ENCODE data around the gene MED26. TPM values are rescaled to one million over a fixed set of nuclear protein-coding genes. Genes with fewer than 3 reads are reported as not detected.

The MED26 gene
- total RNA-seq, 1 experiment from 2014 or later = 11.4 TPM

DNA sequence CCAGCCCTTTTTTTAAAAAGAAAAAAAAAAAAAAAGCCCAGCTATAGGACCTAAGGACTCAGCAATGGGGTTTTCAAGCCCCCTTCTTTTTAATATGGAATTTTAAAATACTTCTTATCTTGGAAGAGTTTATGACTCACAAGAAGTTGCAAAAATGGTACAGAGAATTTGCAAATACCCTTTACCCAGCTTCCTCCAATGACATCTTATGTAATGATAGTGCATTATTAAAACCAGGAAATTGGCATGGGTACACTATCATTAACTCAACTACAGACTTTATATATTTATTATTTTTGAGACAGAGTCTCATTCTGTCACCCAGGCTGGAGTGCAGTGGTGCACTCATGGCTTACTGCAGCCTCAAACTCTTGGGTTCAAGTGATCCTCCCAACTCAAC, 49.1 kb upstream of the MED26 start:
- Histone ChIP-seq H3K23me2 (ENCODE audit: insufficient read length, low read depth, low read length, poor library complexity, severe bottlenecking) (no peaks in the 10 kb centered on the region), H2BK20ac (ENCODE audit: low read depth, low read length, poor library complexity, severe bottlenecking) (no peak overlapping the region), H3K9me3 (ENCODE audit: control insufficient read depth, low read depth, low read length) (no peaks in the 10 kb centered on the region), H3K27me3 (ENCODE audit: insufficient read depth, low read length) (no peaks in the 10 kb centered on the region), H3K4me2 (ENCODE audit: insufficient read depth, insufficient read length, low read length) (no peak overlapping the region), H2BK15ac (ENCODE audit: low read depth, low read length) (no peak overlapping the region), H2BK120ac (ENCODE audit: low read depth, low read length, poor library complexity, severe bottlenecking) (no peak overlapping the region), H3K9ac (ENCODE audit: extremely low read depth, insufficient read length, low read length) (no peak overlapping the region), H3K79me2 (ENCODE audit: insufficient read depth, low read length) (no peaks in the 10 kb centered on the region), H3T11ph (ENCODE audit: low read length) (no peak overlapping the region), H2AFZ (ENCODE audit: low read length) (no peak overlapping the region), H3K14ac (ENCODE audit: insufficient read depth, low read length) (no peak overlapping the region), H3K27ac (ENCODE audit: insufficient read length, low read depth, low read length) (no peak overlapping the region), H3K23ac (ENCODE audit: insufficient read length, low read depth, low read length) (no peak overlapping the region), H2BK5ac (ENCODE audit: insufficient read length, low read length) (no peak overlapping the region), H3K79me1 (ENCODE audit: insufficient read depth, low read depth, low read length, poor library complexity, severe bottlenecking) (no peaks in the 10 kb centered on the region), H2BK12ac (ENCODE audit: insufficient read length, low read depth, low read length) (no peak overlapping the region), H4K20me1 (ENCODE audit: control insufficient read depth, insufficient read depth, insufficient read length) (no peaks in the 10 kb centered on the region), H3K4ac (ENCODE audit: low read depth, low read length) (no peak overlapping the region), H4K5ac (ENCODE audit: insufficient read length, low read depth, low read length) (no peak overlapping the region), H3K18ac (ENCODE audit: insufficient read length, low read depth, low read length) (no peak overlapping the region), H3K4me1 (ENCODE audit: insufficient read depth, low read length) (no peaks in the 10 kb centered on the region), H2AK5ac (ENCODE audit: insufficient read length, low read length) (no peak overlapping the region), H3K56ac (ENCODE audit: insufficient read length, low read depth, low read length) (no peak overlapping the region), H4K91ac (ENCODE audit: insufficient read length, low read depth, low read length) (no peak overlapping the region), H4K8ac (replicated peaks; ENCODE audit: insufficient read length, low read depth, low read length) (no peak overlapping the region)
- no peaks in the 10 kb centered on the region for H3K27me3 Mint-ChIP-seq (ENCODE audit: low read depth)
- no peak overlapping the region for H3K27ac Mint-ChIP-seq
- no peak for DNase-seq
- no peaks in the 10 kb centered on the region for H3K9me3 Mint-ChIP-seq
- peaks cover 0 to under 1% of the 10 kb centered on the region in 2 experiments; a peak in 2 of 4 replicates for H3K4me1 Mint-ChIP-seq
- TF ChIP-seq, protein P1, sequence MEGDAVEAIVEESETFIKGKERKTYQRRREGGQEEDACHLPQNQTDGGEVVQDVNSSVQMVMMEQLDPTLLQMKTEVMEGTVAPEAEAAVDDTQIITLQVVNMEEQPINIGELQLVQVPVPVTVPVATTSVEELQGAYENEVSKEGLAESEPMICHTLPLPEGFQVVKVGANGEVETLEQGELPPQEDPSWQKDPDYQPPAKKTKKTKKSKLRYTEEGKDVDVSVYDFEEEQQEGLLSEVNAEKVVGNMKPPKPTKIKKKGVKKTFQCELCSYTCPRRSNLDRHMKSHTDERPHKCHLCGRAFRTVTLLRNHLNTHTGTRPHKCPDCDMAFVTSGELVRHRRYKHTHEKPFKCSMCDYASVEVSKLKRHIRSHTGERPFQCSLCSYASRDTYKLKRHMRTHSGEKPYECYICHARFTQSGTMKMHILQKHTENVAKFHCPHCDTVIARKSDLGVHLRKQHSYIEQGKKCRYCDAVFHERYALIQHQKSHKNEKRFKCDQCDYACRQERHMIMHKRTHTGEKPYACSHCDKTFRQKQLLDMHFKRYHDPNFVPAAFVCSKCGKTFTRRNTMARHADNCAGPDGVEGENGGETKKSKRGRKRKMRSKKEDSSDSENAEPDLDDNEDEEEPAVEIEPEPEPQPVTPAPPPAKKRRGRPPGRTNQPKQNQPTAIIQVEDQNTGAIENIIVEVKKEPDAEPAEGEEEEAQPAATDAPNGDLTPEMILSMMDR (conservative IDR thresholded peaks at IDR 0.05) = no peak
- H3K36me3 Mint-ChIP-seq (ENCODE audit: insufficient read depth in 1 of 3, low read depth in 3 of 3) = peaks cover 9 to 20% (median 16%) of the 10 kb centered on the region in 3 experiments; a peak in 6 of 7 replicates
- no peak overlapping the region for H3K4me3 Mint-ChIP-seq
